ENCODE results near the gene VCX.
"Not testable (repeated sequence)": the region's sequence is repeated elsewhere in the genome, so short reads cannot be mapped to it uniquely, and the experiment has no call there.

Gene VCX

DNA sequence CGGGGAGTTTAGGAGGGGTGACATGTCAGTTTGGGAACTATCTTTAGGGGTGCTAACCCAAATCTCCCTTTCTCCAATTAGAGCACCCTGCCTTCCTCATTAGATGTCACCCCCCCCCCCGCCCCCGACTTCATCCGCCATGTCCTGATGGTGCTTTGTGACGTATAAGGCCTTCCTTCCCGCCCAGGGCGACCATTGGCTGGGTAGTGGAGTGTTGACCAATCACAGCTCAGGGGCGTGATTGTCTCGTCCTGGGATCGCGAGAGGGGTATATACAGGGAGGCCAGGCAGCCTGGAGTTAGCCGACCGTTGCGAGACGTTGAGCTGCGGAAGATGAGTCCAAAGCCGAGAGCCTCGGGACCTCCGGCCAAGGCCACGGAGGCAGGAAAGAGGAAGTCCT lies at the start of gene VCX:
Gene VCX, plus strand, starts transcription at position 301 of the 400 bp plus-strand sequence. Its CDS starts 33 bp downstream, at position 334.
- not testable (repeated sequence) for DNase-seq (ENCODE audit: low spot score)

- DNase-seq (ENCODE audit: low spot score) = no peak
These were observed 44.6 kb upstream of the VCX start for GRCh38 chrX:7798327-7798726.

- DNase-seq (ENCODE audit: low spot score) = no peak
These were observed 41.3 kb upstream of the VCX start for GRCh38 chrX:7801711-7802110.

GRCh38 chrX:7815166-7815805 lies 27.7 kb upstream of the VCX start:
- peak; percentile 9 for DNase-seq (ENCODE audit: low spot score)

DNA sequence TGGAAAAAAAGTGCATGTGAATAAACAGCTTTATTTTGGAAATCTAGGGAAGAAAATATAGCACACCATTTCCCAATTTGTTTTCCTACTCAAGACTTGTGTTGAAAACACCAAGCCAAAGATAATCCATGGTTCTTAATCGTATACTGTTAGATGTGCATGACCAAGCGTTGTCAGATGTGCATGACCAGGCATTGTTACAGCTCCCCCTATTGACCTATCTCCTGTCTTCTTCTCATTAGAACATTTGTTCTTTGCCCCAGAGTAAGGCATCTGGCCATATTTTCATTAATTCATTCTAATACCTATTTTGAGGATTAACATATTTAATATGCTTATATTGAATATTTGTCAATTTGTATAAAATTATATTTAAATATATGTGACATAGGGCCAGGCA lies 14.4 kb upstream of the VCX start:
- peak; percentile 21 for DNase-seq (ENCODE audit: low spot score)

- DNase-seq (ENCODE audit: low spot score) = no peak
These were observed 1.7 kb upstream of the VCX start for GRCh38 chrX:7841084-7841805.

GRCh38 chrX:7852166-7852565 lies 9.2 kb downstream of the VCX start:
- peak; percentile 1 for DNase-seq (ENCODE audit: low spot score)

- DNase-seq (ENCODE audit: low spot score) = no peak
These were observed 29.1 kb downstream of the VCX start for GRCh38 chrX:7872042-7872441.

- DNase-seq (ENCODE audit: low spot score) = no peak
These were observed 34.0 kb downstream of the VCX start for GRCh38 chrX:7876957-7877356.

GRCh38 chrX:7889135-7889534 lies 46.2 kb downstream of the VCX start:
- DNase-seq (ENCODE audit: low spot score) = peak; percentile 18

- DNase-seq (ENCODE audit: low spot score) = no peak
These were observed 46.7 kb downstream of the VCX start for GRCh38 chrX:7889680-7890079.

DNA sequence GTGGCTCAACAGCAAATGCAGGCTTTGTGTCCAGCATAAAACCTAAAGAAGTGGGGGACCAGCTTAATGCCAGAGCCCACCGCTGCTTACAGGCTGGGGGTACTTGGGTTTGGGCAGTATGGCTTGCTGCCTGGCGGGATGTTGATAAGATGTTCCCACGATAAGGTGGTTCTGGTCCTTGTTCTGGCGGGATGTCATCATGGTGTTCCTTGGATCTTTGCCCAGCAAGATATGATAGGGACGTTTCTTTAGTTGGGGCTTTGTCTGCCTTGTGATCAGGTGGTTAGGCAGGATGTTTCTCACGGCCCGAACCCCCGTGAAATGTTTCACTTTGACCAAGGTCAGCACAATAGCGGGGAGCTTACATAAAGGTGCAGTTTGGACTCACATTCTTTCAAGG lies 49.0 kb downstream of the VCX start:
- no peak for DNase-seq (ENCODE audit: low spot score)

Measured in NAMALWA (cell line).